ENCODE results near the gene TGM6.

Gene TGM6

DNA sequence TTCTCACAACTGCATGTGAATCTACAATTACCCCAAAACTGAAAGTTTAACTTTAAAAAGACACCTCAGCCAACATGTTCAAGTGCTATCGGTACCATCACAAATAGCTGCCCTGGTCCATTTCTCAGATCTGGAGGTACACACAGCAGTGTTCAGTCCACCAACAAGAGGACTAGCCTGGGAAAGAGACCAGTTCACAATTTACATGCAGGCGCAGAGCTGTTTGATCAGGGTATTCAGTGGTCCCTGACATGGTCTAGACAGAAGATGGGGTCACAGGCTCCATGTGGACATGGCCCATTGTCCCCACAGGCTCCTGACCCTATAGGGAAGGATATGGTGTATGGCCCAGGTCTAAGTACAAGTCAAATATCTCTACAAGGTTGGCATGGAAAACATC lies 15.6 kb upstream of the TGM6 start:
- DNase-seq = no peak

- no peak for DNase-seq
Observed at GRCh38 chr20:2365666-2366065, 15.0 kb upstream of the TGM6 start.

DNA sequence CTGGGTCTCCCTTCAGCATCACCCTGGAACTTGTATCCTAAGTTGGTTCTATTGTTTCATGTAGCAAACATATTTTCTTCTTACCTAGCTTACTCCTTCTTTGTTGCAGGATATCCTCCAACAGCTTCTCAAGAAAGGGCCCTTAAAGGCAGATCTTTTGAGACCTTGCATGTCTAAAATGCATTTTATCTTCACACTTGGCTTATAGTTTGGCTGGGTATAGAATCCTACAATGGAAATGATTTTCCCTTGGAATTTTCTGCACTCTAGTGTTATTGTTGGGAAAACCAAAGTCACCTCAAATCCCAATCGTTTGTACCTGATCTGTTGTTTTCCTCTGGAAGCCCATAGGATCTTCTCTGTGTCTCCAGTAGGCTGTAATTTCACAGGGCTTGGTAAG lies 12.1 kb upstream of the TGM6 start:
- no peak for DNase-seq

- DNase-seq = no peak
Observed at GRCh38 chr20:2373098-2373497, 7.6 kb upstream of the TGM6 start.

DNA sequence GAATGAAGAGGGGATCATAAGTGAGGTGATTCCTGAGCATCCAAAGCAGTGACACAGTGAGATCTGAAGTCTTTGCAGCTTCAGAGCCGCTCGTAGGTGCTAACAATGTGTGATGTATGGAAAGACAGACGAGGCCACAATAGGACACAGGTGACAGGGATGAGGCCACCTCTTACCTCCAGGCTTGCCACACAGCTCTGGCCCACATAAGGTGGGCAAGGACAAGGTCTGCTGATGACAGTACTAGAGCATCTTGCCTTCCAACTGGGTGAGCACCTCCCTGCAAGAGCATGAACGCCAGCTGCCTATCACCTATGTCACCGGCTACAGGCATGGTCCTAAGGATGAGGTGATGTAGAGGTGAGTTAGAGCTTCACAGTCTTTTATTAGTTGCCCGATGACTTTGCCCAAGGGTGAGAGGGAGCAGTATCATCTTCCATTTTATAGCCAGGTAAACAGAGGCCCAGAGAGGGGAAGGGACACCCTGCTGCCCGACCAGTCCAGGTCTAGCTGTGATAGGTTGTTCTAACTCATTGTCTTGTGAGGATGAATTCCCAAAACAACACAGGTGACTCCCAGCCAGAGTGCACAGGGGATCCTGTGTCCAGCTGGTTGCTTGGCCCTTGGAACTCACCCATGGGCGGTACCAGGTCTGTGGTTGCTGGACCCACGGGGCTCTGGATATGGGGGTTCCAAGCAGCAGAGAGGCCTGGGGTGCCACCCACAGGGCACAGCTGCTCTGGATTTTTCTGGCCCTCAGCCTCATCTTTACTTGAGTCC lies 6.2 kb upstream of the TGM6 start:
- no peak for DNase-seq

- no peak for DNase-seq
Observed at GRCh38 chr20:2378893-2379292, 1.8 kb upstream of the TGM6 start.

- no peak for DNase-seq
Observed at GRCh38 chr20:2379511-2380229, 1.0 kb upstream of the TGM6 start.

DNA sequence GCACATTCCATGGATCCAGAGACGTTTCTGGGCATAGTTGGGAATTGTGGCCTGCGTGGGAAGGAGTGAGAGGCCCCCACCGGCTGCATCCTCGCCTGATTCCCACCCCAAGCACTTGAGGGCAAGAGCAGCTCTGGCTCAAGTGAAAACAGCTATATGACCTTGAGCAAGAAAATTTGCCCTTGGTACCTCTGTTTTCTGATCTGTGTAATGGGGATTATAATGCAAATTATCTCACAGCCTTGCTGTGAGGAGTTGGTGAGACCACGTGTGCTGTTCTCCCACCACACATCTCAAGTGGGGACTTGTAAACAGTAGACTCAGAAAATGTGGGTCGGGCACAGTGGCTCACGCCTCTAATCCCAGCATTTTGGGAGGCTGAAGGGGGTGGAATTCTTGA lies 602 bp downstream of the TGM6 start:
- no peak for DNase-seq

- no peak for DNase-seq
Observed at GRCh38 chr20:2382833-2383232, 2.1 kb downstream of the TGM6 start.

DNA sequence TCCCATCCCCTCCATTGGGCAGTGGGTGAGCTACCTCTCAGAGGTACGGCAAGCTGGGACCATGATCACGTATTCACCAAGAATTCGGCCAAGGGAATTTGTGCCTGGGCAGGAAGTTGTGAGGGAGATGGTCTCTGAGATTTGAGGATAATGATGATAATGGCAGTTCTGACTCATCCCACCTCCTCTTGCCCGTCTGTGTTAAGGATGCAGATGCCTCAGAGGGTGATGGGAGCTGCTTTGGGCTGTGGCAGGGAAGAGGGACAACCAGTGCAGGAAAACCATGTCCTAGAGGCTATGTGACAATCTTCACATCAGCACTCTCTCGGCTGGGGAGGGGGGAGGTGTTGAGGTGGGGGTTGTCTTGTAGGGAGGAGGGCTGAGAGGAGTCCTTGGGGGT lies 4.3 kb downstream of the TGM6 start:
- no peak for DNase-seq

DNA sequence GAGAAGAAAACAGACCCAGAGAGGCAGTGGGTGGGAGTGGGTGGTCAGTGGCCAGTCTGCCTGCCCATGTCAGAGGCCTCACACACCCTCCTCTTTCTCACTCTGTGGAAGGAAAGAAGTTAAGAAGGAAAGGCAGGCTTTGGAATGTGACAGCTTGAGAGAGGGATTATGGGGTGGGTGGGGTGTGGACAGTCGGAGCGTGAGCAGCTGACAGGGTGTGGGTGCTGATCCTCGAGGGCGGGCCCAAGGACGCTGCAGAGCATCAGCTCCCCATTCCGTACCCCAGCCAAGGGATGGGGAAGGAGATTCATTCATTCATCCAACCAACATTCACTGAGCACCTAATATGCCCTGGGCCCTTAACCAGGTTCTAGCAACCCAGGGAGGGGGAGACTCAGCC lies 4.8 kb downstream of the TGM6 start:
- no peak for DNase-seq

GRCh38 chr20:2386516-2387179 lies 5.9 kb downstream of the TGM6 start:
- DNase-seq = no peak

GRCh38 chr20:2387180-2387577 lies 6.5 kb downstream of the TGM6 start:
- DNase-seq = peak; percentile 16

- no peak for DNase-seq
Observed at GRCh38 chr20:2387580-2387979, 6.9 kb downstream of the TGM6 start.

DNA sequence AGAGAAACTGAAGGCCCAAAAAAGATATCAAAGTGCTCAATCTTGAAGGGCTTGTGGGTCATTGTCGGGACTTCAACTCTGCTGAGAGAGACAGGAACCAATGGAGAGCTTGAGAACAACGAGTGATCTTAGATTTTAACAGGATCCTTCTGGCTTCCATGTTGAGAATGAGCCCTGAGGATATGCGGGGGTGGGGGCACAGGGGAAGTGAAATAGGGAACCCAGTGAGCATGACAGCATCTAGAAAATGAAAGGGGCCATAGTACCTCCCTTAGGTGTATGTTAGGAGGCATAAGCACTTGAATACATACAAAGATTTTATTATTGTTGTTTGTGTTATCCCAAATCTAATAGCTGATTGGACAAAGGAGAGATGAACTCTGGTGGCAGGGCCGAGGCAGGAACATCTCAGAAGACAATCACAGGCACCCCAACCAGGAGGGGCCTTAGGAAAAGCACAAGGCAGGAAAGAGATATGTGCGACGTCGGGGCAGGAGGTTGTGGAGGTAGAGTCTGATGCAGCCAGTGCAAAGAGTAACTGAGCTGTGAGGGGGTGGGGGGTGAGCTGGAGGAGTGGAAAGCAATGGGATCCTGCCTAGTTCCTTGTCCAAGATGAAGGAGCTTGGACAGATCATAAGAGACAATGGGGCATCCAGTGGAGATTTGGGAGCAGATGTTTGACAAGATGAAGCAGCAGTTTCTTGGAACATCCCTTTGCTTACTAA lies 10.4 kb downstream of the TGM6 start:
- DNase-seq = no peak

DNA sequence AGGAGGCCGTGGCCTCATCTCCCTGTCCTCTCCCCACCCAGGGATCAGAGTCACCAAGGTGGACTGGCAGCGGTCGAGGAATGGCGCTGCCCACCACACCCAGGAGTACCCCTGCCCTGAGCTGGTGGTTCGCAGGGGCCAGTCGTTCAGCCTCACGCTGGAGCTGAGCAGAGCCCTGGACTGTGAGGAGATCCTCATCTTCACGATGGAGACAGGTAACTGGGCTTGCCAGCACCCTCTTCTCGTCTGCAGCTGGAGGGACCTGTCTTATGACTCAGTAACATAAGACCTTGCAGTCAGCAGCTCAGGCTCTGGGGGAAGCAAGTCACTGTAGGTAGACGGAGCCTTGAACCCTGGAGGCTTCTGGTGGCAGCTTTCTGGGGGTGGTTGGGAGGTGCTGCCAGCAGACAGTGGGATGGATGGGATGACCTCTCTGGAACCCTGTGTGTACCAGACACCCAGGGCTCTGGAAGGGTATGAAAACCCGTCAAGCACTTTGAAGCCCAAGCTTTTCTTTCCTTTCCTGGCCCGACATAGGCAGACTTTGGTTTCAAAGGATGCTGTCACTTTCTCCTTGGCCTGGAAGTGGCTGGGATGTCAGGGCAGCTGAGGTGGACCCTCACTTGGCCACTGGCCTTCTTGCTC lies 13.8 kb downstream of the TGM6 start:
- DNase-seq = no peak

DNA sequence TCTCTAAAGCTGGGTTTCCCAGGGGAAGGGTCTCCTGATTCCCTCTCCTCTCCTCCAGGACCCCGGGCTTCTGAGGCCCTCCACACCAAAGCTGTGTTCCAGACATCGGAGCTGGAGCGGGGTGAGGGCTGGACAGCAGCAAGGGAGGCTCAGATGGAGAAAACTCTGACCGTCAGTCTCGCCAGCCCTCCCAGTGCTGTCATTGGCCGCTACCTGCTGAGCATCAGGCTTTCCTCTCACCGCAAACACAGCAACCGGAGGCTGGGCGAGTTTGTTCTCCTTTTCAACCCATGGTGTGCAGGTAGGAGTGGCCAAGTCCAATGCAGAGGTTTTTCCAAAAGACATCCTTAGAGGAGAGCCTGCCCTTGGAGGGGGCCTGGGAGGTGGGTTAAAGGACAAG lies 14.4 kb downstream of the TGM6 start:
- DNase-seq = no peak

- no peak for DNase-seq
Observed at GRCh38 chr20:2396241-2396814, 15.6 kb downstream of the TGM6 start.

DNA sequence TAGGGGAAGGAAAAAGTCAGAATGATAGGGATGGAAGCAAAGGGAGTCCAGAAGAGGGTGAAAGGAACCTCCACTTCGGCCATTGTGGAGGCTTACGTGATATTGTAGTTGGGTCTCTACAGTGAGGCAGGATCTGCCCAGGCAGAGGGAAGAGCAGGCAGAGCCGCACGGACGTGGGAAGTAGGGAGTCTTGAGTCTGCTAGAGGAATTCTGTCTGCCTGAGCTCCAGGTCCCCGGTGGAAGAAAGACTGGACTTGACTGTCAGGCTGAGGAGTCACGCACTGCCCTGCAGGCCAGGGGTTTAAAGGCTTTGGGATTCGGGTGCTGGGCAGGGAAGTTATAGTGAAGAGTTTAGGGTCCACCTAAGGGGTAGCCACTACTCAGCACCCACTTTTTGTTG lies 16.4 kb downstream of the TGM6 start:
- DNase-seq = no peak

GRCh38 chr20:2397595-2398145 lies 17.0 kb downstream of the TGM6 start:
- no peak for DNase-seq

GRCh38 chr20:2398449-2398848 lies 17.7 kb downstream of the TGM6 start:
- no peak for DNase-seq

- no peak for DNase-seq
Observed at GRCh38 chr20:2399390-2399789, 18.7 kb downstream of the TGM6 start.

Measured in activated T-cell treated with anti-CD3 and anti-CD28 coated beads for 4 hours (primary cell).